Cardiac ventricle fibroblast (primary cell): ENCODE data around the gene NKIRAS1. TPM values are rescaled to one million over a fixed set of nuclear protein-coding genes. Genes with fewer than 3 reads are reported as not detected.

Experiments
- total RNA-seq: library from RNA; depleted of rRNA; stranded (reverse); fragments of >200 nt; gene quantifications from 2 replicates; pipeline ENCODE4 v1.2.3, GENCODE V29; 2015

Gene NKIRAS1
- 10.4 and 11.4 TPM in 2 replicates for total RNA-seq

DNA sequence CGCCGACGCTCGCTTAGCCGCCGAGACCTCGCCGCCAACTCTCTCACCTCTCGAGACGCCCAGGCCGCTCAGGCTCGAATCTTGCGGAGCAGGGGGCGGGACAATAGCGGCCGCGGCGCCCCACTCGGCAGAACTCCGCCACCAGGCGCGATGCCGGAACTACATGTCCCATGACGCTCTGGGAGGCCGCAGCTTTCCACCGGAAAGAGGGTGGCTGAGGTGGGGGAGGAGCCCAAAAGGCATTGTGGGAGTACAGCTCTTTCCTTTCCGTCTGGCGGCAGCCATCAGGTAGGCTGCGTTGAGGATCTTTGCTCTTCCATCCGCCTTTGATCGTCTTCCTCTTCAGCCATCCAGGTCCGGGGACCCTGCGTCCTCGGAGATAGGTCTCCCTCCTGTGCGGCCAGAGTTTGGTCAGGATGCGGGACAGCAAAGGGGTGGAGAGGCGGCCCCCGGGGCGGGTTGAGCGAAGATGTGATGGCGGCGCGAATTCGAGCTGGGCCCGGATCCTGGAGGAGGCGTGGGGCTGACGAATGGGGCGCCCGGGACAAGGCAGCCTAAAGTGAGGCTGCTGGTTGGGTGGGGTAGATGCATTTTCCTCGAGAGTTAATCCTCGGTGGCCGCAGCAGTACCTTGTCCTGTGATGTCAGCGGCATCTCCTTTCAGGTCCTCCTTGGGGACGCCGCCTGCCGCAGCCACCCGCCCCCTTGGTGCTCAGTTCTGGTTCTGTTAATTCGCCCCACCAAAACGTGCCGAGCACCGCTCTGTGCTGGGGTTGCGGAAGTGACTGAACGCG lies at the start of gene NKIRAS1, which contains the start of gene RPL15:
NKIRAS1 (minus strand) TSS at position 105 of the 793 bp plus-strand sequence. CDS start 6,086 bp downstream, outside the sequence.
RPL15 (plus strand) TSS at position 247 of the 793 bp plus-strand sequence. CDS start 728 bp downstream, outside the sequence.

DNA sequence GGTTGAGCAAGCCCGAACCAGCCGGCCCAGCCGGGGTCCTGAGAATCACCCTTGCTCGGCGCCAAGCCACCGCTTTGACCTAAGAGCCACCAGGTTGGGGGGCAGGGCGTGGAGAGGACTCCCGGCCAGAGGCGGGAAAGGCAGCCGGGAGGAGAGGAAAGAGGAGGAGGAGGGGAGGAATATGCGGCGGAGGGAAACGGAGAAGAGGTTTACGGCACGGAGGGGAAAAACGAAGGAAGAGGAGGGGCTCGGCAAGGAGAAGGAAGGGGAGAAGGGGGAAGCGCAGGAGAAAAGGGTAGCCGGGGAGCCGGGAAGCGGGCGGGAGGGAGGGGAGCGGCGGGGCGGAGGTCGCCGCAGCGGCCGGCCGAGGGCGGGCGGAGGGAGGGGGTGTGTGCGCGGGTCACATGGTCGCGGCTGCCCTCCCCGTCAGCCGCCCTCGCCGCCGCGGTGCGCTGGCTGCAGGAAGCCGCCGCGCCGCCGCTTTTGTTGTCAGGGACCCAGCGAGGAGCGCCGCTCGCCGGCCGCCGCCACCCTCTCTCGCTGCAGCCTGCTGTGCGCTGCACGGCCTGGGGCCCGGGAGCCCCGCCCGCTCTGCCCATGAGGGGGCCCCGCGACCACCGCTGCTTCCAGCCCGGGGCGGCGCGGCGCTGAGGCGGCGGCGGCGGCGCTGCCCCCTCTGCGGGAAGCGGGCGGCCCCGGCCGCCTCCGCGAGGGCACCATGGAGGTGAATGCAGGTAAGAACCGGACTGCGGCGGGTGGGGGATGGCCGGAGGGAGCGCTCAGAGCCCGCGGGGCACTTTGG lies 28.3 kb upstream of the NKIRAS1 start, which contains the start of gene NR1D2:
NR1D2 (plus strand) TSS at position 426 of the 802 bp plus-strand sequence; CDS start at position 719, 293 bp downstream.

Other genes with a start within 250 kb of the NKIRAS1 start
- 50.1 and 61.5 TPM in 2 replicates for gene UBE2E1, start 111.0 kb downstream of the NKIRAS1 start, total RNA-seq
- 2,699 and 2,879 TPM in 2 replicates for gene RPL15, start 142 bp upstream of the NKIRAS1 start, total RNA-seq
- gene NR1D2, start 28.3 kb upstream of the NKIRAS1 start, total RNA-seq, result 11.9 and 13.6 TPM in 2 replicates